SU-DHL-6 (cell line): ENCODE data around the gene APC2.

ENCODE experiments used
- H2AFZ ChIP-seq: fragments of 200-600 bp; sonication (generic); 2 replicates; pipeline ENCODE4 v1.6.1; 2014; ENCODE audit warnings: low read depth, mild to moderate bottlenecking, moderate library complexity, mixed read lengths, antibody characterized with exemption, low read length; ENCODE audit not compliant: severe bottlenecking
- H3F3A ChIP-seq: fragments of 200-600 bp; shearing (Covaris generic); 2 replicates; pipeline ENCODE4 v1.6.0; 2016; ENCODE audit warnings: antibody characterized with exemption, mild to moderate bottlenecking; ENCODE audit not compliant: insufficient read depth
- H3K27ac ChIP-seq: fragments of 200-600 bp; sonication (generic); 2 replicates; pipeline ENCODE4 v1.5.1; 2016; ENCODE audit warnings: low read depth, mild to moderate bottlenecking, low read length, moderate library complexity, mixed read lengths
- H3K27me3 ChIP-seq: fragments of 200-600 bp; sonication (generic), shearing (Covaris generic); 2 replicates; pipeline ENCODE4 v1.6.0; 2014; ENCODE audit warnings: mild to moderate bottlenecking, low read length
- H3K36me3 ChIP-seq: fragments of 200-600 bp; sonication (generic); 2 replicates; pipeline ENCODE4 v1.6.1; 2014; ENCODE audit warnings: mild to moderate bottlenecking, low read length, mixed read lengths
- H3K4me2 ChIP-seq: fragments of 300-600, 200-600 bp; shearing (Covaris generic), sonication (generic); 2 replicates; pipeline ENCODE4 v1.6.0; 2014; ENCODE audit warnings: low read length, low read depth, mild to moderate bottlenecking; ENCODE audit not compliant: poor library complexity, severe bottlenecking
- H3K4me3 ChIP-seq: fragments of 200-600 bp; sonication (generic); 2 replicates; pipeline ENCODE4 v1.5.1; 2014; ENCODE audit warnings: antibody characterized with exemption, low read length, mild to moderate bottlenecking, mixed read lengths; ENCODE audit not compliant: insufficient read depth, poor library complexity, severe bottlenecking
- H3K79me2 ChIP-seq: fragments of 200-600 bp; sonication (generic); 2 replicates; pipeline ENCODE4 v1.6.1; 2014; ENCODE audit warnings: mild to moderate bottlenecking, low read length, moderate library complexity; ENCODE audit not compliant: insufficient read depth
- H3K9ac ChIP-seq: fragments of 200-600 bp; sonication (generic); 2 replicates; pipeline ENCODE4 v1.7.0; 2014; ENCODE audit warnings: mild to moderate bottlenecking, low read length
- H3K9me2 ChIP-seq: fragments of 200-600 bp; sonication (generic); replicated peaks from 2 replicates; pipeline ENCODE4 v1.6.1; 2014; ENCODE audit warnings: low read length; ENCODE audit not compliant: insufficient read depth
- H3K9me3 ChIP-seq: fragments of 200-600 bp; sonication (generic); 2 replicates; pipeline ENCODE4 v1.6.1; 2014; ENCODE audit warnings: low read length, mixed read lengths; ENCODE audit not compliant: insufficient read depth
- H4K20me1 ChIP-seq: fragments of 200-600 bp; sonication (generic); 2 replicates; pipeline ENCODE4 v1.6.1; 2014; ENCODE audit warnings: low read depth, mild to moderate bottlenecking, antibody characterized with exemption, low read length, moderate library complexity, mixed read lengths
- EZH2phosphoT487 ChIP-seq: fragments of 200-600 bp; sonication (generic), shearing (Covaris generic); conservative IDR thresholded peaks from 2 replicates; pipeline ENCODE4 v1.6.1; 2018; ENCODE audit warnings: mild to moderate bottlenecking, antibody characterized with exemption, low read length, moderate library complexity, mixed read lengths
- TF ChIP-seq, protein P1 (sequence below): fragments of 200-600 bp; sonication (generic); IDR thresholded peaks from one replicate; pipeline ENCODE4 v1.5.1; 2017; ENCODE audit warnings: antibody characterized with exemption, mild to moderate bottlenecking, low read length, moderate library complexity; ENCODE audit not compliant: insufficient read depth, poor library complexity, severe bottlenecking

APC2 gene

DNA sequence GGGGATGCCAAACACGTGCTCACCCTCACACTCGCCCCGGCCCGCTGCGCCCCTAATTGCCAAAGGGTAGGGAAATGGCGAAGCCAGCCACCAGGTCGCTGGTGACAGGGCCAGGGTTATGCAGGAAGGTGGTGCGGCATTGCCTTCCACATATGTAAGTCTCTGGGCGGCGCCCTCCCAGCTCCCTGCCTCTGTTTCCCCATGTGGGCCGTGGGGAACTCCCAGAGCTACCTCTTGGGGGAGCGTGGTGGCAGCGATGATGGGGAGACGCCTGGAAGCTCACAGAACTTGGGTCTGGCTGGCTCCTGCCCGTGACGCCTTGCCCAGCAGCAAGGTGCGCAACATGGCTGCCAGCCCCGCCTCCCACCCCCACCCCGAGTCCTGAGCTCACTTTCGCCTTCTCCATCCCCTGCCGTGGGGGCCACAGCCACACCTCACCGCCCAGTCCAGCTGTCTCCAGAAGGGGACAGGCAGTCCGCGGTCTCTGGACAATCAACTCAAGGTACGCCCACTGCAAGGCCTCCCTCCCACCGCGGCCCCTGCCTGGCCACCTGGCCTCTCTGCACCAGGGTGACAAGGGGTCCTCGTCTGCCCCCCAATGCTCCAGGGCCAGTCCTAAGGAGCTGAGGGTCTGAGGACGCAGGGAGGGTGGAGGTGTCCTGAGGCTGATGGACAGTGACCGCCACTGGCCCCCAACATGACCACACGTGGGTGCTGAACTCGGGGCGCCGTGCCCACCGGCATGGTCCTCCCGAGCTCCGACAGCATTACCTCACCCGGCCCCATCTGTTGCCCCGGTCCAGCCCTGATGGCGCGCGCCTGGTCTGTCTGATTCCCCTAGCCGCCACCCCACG, 22.5 kb downstream of the APC2 start:
- Histone ChIP-seq H3K4me3 (no peak overlapping the region), H3K27me3 (no peaks in the 10 kb centered on the region), H4K20me1 (peaks cover 3% of the 10 kb centered on the region; the same call in 1 of the 2 replicates), H2AFZ (no peak overlapping the region), H3K27ac (no peak overlapping the region), H3K9me2 (no peaks in the 10 kb centered on the region), H3K36me3 (no peaks in the 10 kb centered on the region), H3F3A (no peaks in the 10 kb centered on the region), H3K9ac (no peak overlapping the region), H3K79me2 (peaks cover 9% of the 10 kb centered on the region; the same call in 1 of the 2 replicates), H3K9me3 (no peaks in the 10 kb centered on the region), H3K4me2 (no peak overlapping the region)
- no peak for TF ChIP-seq EZH2phosphoT487
- TF ChIP-seq, protein P1, sequence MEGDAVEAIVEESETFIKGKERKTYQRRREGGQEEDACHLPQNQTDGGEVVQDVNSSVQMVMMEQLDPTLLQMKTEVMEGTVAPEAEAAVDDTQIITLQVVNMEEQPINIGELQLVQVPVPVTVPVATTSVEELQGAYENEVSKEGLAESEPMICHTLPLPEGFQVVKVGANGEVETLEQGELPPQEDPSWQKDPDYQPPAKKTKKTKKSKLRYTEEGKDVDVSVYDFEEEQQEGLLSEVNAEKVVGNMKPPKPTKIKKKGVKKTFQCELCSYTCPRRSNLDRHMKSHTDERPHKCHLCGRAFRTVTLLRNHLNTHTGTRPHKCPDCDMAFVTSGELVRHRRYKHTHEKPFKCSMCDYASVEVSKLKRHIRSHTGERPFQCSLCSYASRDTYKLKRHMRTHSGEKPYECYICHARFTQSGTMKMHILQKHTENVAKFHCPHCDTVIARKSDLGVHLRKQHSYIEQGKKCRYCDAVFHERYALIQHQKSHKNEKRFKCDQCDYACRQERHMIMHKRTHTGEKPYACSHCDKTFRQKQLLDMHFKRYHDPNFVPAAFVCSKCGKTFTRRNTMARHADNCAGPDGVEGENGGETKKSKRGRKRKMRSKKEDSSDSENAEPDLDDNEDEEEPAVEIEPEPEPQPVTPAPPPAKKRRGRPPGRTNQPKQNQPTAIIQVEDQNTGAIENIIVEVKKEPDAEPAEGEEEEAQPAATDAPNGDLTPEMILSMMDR: no peak

- TF ChIP-seq, protein P1: no peak
- no peak for TF ChIP-seq EZH2phosphoT487
- Histone ChIP-seq H4K20me1 (peaks cover 3% of the 10 kb centered on the region; the same call in 1 of the 2 replicates), H3F3A (no peaks in the 10 kb centered on the region), H2AFZ (no peak overlapping the region), H3K4me2 (no peak overlapping the region), H3K36me3 (no peaks in the 10 kb centered on the region), H3K79me2 (peaks cover 15% of the 10 kb centered on the region), H3K27me3 (no peaks in the 10 kb centered on the region), H3K9ac (no peak overlapping the region), H3K27ac (no peak overlapping the region), H3K9me2 (no peaks in the 10 kb centered on the region), H3K4me3 (no peak overlapping the region), H3K9me3 (no peaks in the 10 kb centered on the region)
Measured at GRCh38 chr19:1473085-1473851, 23.3 kb downstream of the APC2 start.

GRCh38 chr19:1474011-1474764, 24.3 kb downstream of the APC2 start:
- H3K9ac ChIP-seq: no peak overlapping the region
- H3K9me2 ChIP-seq: no peaks in the 10 kb centered on the region
- no peak overlapping the region for H2AFZ ChIP-seq
- no peaks in the 10 kb centered on the region for H3K27me3 ChIP-seq
- H3K9me3 ChIP-seq: no peaks in the 10 kb centered on the region
- TF ChIP-seq, protein P1: no peak
- no peak for TF ChIP-seq EZH2phosphoT487
- no peaks in the 10 kb centered on the region for H3K36me3 ChIP-seq
- no peak overlapping the region for H3K27ac ChIP-seq
- peaks cover 20% of the 10 kb centered on the region for H3K79me2 ChIP-seq
- H3K4me3 ChIP-seq: no peak overlapping the region
- H3F3A ChIP-seq: no peaks in the 10 kb centered on the region
- H3K4me2 ChIP-seq: no peak overlapping the region
- peaks cover 3% of the 10 kb centered on the region; the same call in 1 of the 2 replicates for H4K20me1 ChIP-seq
